Measurements from ENCODE around the gene BBC3. TPM values are rescaled to one million over a fixed set of nuclear protein-coding genes. Genes with fewer than 3 reads are reported as not detected.

BBC3 gene
- total and polyA plus RNA-seq, 2 experiments from 2014 or later = 23.4 to 31.9 TPM

DNA sequence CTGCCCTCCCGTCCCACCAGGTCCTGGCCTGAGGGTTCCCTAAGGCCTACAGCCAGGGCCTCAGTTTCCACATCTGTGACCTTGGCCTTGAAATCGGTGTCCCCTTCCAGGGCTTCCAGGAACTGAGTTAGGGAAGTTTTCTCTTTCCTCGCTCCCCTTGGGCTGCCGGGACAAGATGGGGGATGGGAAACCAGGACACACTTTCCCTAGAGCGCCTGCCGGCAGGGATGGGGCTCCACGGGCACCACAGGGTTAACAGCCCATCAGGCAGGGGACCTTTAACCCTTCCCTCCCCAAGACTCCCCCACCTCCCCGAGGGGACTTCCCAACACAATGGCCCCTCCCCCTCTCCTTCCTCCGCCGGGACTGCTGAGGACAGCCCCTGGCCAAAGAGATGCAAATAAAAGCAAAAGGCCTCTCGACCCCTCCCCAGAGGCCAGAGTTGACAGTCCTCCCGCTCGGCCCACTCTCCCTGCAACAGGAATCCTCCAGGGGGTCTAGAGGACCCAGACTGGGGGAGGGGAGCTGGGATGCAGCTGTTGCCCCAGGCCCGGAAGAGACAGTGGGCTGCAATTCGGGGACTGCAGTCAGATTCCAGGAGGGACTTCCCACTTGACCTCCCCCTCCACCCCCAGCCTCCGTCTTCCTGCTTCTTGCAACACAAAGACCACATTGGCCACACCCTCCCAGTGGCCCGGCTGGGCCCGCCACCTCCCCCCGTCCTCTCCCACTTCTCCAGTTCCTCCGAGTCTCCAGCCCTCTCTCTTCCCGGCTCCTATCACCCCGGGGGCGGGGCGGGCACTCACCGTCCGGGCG lies 3.4 kb downstream of the BBC3 start:
- H3K4me2 ChIP-seq = peak overlapping the region; percentile 95
- peak; percentile 51 for TF ChIP-seq POLR2AphosphoS5 (IDR thresholded peaks at IDR 0.05; ENCODE audit: low read depth)
- TF ChIP-seq, protein P1, sequence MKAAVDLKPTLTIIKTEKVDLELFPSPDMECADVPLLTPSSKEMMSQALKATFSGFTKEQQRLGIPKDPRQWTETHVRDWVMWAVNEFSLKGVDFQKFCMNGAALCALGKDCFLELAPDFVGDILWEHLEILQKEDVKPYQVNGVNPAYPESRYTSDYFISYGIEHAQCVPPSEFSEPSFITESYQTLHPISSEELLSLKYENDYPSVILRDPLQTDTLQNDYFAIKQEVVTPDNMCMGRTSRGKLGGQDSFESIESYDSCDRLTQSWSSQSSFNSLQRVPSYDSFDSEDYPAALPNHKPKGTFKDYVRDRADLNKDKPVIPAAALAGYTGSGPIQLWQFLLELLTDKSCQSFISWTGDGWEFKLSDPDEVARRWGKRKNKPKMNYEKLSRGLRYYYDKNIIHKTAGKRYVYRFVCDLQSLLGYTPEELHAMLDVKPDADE (IDR thresholded peaks at IDR 0.05) = peak; percentile 61
- no peak for TF ChIP-seq EZH2phosphoT487 (IDR thresholded peaks at IDR 0.05; ENCODE audit: unreplicated experiment)
- TF ChIP-seq ZNF114 (CRISPR knock-in tag; IDR thresholded peaks at IDR 0.05) = 0 out of 2 replicates have a peak, but pooled peaks have one; percentile 18
- no peak for TF ChIP-seq ZNF462 (CRISPR knock-in tag; IDR thresholded peaks at IDR 0.05)
- peak; percentile 39; the same call in 1 of the 2 replicates for TF ChIP-seq CREB1 (CRISPR knock-in tag; IDR thresholded peaks at IDR 0.05; ENCODE audit: low read depth)
- no peak for TF ChIP-seq STAT1 (IDR thresholded peaks at IDR 0.05; ENCODE audit: unreplicated experiment)
- peak; percentile 100 for DNase-seq (ENCODE audit: low spot score)
- Mint-ChIP-seq H3K27me3 (ENCODE audit: insufficient read depth, low read depth, poor library complexity) (peaks cover 22% of the 10 kb centered on the region), H3K36me3 (ENCODE audit: low read depth) (peaks cover 19% of the 10 kb centered on the region), H3K9me3 (peaks cover 2% of the 10 kb centered on the region; the same call in 1 of the 3 replicates), H3K4me3 (no peak overlapping the region; the same call in 1 of the 3 replicates), H3K27ac (peak overlapping the region; percentile 95), H3K4me1 (peaks cover 19% of the 10 kb centered on the region)
- ATAC-seq = peak; percentile 55
- peaks cover 36% of the 10 kb centered on the region for H3K4me1 ChIP-seq (ENCODE audit: insufficient read depth)
- no peaks in the 10 kb centered on the region; the same call in 1 of the 2 replicates for H3K36me3 ChIP-seq (ENCODE audit: insufficient read depth)
- peaks cover 30% of the 10 kb centered on the region for H3F3A ChIP-seq (replicated peaks; ENCODE audit: low read depth)
- H3K79me2 ChIP-seq (replicated peaks; ENCODE audit: insufficient read depth) = peaks cover 40% of the 10 kb centered on the region
- peak overlapping the region; percentile 99 for H3K27ac ChIP-seq (ENCODE audit: low read depth)
- no peaks in the 10 kb centered on the region for H3K9me2 ChIP-seq (ENCODE audit: insufficient read depth)
- H3K27me3 ChIP-seq (ENCODE audit: insufficient read depth) = peaks cover 11% of the 10 kb centered on the region
- H2AFZ ChIP-seq = no peak overlapping the region
- H4K20me1 ChIP-seq (replicated peaks; ENCODE audit: insufficient read depth) = no peaks in the 10 kb centered on the region; the same call in 1 of the 2 replicates
- H3K4me3 ChIP-seq = peak overlapping the region; percentile 96

All from GM23338 (cell line).